Muscle layer of colon (tissue), 2 donors: Measurements from ENCODE around the gene CDKAL1.

Source experiments
- H3K27ac ChIP-seq: one replicate; pipeline ENCODE4 v1.7.0; 2013; ENCODE audit warnings: low read depth, mild to moderate bottlenecking, low read length, moderate library complexity
- H3K27me3 ChIP-seq, 2 donors: one replicate each; pipeline ENCODE4 v1.7.0; 2013; ENCODE audit warnings: low read length in 2 of 2, mild to moderate bottlenecking in 2 of 2; ENCODE audit not compliant: insufficient read depth in 2 of 2, control insufficient read depth in 1 of 2
- H3K36me3 ChIP-seq: one replicate; pipeline ENCODE4 v1.7.0; 2013; ENCODE audit warnings: mild to moderate bottlenecking, low read length; ENCODE audit not compliant: insufficient read depth
- H3K4me1 ChIP-seq: one replicate; pipeline ENCODE4 v1.7.0; 2013; ENCODE audit warnings: mild to moderate bottlenecking, low read length; ENCODE audit not compliant: insufficient read depth
- H3K4me3 ChIP-seq, 2 donors: one replicate each; pipeline ENCODE4 v1.7.0; 2013; ENCODE audit warnings: low read length in 2 of 2, low read depth in 1 of 2, mild to moderate bottlenecking in 1 of 2, moderate library complexity in 1 of 2
- H3K9ac ChIP-seq: one replicate; pipeline ENCODE4 v1.7.0; 2013; ENCODE audit warnings: low read length
- H3K9me3 ChIP-seq: one replicate; pipeline ENCODE4 v1.7.0; 2013; ENCODE audit warnings: mild to moderate bottlenecking, low read length
- donor health status: abdominal sarcoma.
- donor health status: Adenocarcinoma of cecum.

CDKAL1 gene

GRCh38 chr6:21074484-21074883 is 540.2 kb downstream of the CDKAL1 start:
- H3K4me1 ChIP-seq, result no peaks in the 10 kb centered on the region
- no peak overlapping the region for H3K9ac ChIP-seq
- no peaks in the 10 kb centered on the region for H3K9me3 ChIP-seq
- H3K36me3 ChIP-seq, result no peaks in the 10 kb centered on the region
- no peak overlapping the region for H3K27ac ChIP-seq
- H3K4me3 ChIP-seq, result no peak overlapping the region
- H3K27me3 ChIP-seq, result no peaks in the 10 kb centered on the region

GRCh38 chr6:21075986-21076385 is 541.7 kb downstream of the CDKAL1 start:
- Histone ChIP-seq H3K4me3 (no peak overlapping the region), H3K36me3 (no peaks in the 10 kb centered on the region), H3K9ac (no peak overlapping the region), H3K27me3 (no peaks in the 10 kb centered on the region), H3K4me1 (no peaks in the 10 kb centered on the region), H3K27ac (no peak overlapping the region), H3K9me3 (no peaks in the 10 kb centered on the region)

GRCh38 chr6:21078497-21078896 is 544.2 kb downstream of the CDKAL1 start:
- no peaks in the 10 kb centered on the region for H3K9me3 ChIP-seq
- no peak overlapping the region for H3K9ac ChIP-seq
- no peaks in the 10 kb centered on the region for H3K4me1 ChIP-seq
- H3K4me3 ChIP-seq, result no peak overlapping the region
- H3K27me3 ChIP-seq, result no peaks in the 10 kb centered on the region
- no peaks in the 10 kb centered on the region for H3K36me3 ChIP-seq
- no peak overlapping the region for H3K27ac ChIP-seq

GRCh38 chr6:21079468-21080048 is 545.3 kb downstream of the CDKAL1 start:
- H3K27me3 ChIP-seq, result no peaks in the 10 kb centered on the region
- H3K4me3 ChIP-seq, result no peak overlapping the region
- no peaks in the 10 kb centered on the region for H3K4me1 ChIP-seq
- no peak overlapping the region for H3K27ac ChIP-seq
- H3K9ac ChIP-seq, result no peak overlapping the region
- H3K9me3 ChIP-seq, result no peaks in the 10 kb centered on the region
- no peaks in the 10 kb centered on the region for H3K36me3 ChIP-seq

GRCh38 chr6:21080221-21080620 is 546.0 kb downstream of the CDKAL1 start:
- H3K27ac ChIP-seq, result no peak overlapping the region
- no peaks in the 10 kb centered on the region for H3K27me3 ChIP-seq
- H3K4me1 ChIP-seq, result no peaks in the 10 kb centered on the region
- no peak overlapping the region for H3K9ac ChIP-seq
- H3K4me3 ChIP-seq, result no peak overlapping the region
- no peaks in the 10 kb centered on the region for H3K9me3 ChIP-seq
- no peaks in the 10 kb centered on the region for H3K36me3 ChIP-seq

- no peaks in the 10 kb centered on the region for H3K36me3 ChIP-seq
- no peak overlapping the region for H3K9ac ChIP-seq
- H3K27me3 ChIP-seq, result no peaks in the 10 kb centered on the region
- no peaks in the 10 kb centered on the region for H3K4me1 ChIP-seq
- H3K27ac ChIP-seq, result no peak overlapping the region
- H3K9me3 ChIP-seq, result no peaks in the 10 kb centered on the region
- no peak overlapping the region for H3K4me3 ChIP-seq
These were observed 547.8 kb downstream of the CDKAL1 start for GRCh38 chr6:21082091-21082490.

- no peaks in the 10 kb centered on the region for H3K27me3 ChIP-seq
- H3K27ac ChIP-seq, result no peak overlapping the region
- no peaks in the 10 kb centered on the region for H3K4me1 ChIP-seq
- no peaks in the 10 kb centered on the region for H3K9me3 ChIP-seq
- no peaks in the 10 kb centered on the region for H3K36me3 ChIP-seq
- no peak overlapping the region for H3K4me3 ChIP-seq
- no peak overlapping the region for H3K9ac ChIP-seq
These were observed 549.5 kb downstream of the CDKAL1 start for GRCh38 chr6:21083708-21084107.

- Histone ChIP-seq H3K27ac (no peak overlapping the region), H3K36me3 (no peaks in the 10 kb centered on the region), H3K9ac (no peak overlapping the region), H3K27me3 (no peaks in the 10 kb centered on the region), H3K4me3 (no peak overlapping the region), H3K9me3 (no peaks in the 10 kb centered on the region), H3K4me1 (no peaks in the 10 kb centered on the region)
These were observed 550.4 kb downstream of the CDKAL1 start for GRCh38 chr6:21084656-21085055.

- Histone ChIP-seq H3K4me3 (no peak overlapping the region), H3K9ac (no peak overlapping the region), H3K4me1 (no peaks in the 10 kb centered on the region), H3K27ac (no peak overlapping the region), H3K9me3 (no peaks in the 10 kb centered on the region), H3K36me3 (no peaks in the 10 kb centered on the region), H3K27me3 (no peaks in the 10 kb centered on the region)
These were observed 551.0 kb downstream of the CDKAL1 start for GRCh38 chr6:21085211-21085610.

- H3K4me3 ChIP-seq, result no peak overlapping the region
- no peaks in the 10 kb centered on the region for H3K4me1 ChIP-seq
- H3K27ac ChIP-seq, result no peak overlapping the region
- no peak overlapping the region for H3K9ac ChIP-seq
- H3K36me3 ChIP-seq, result no peaks in the 10 kb centered on the region
- H3K27me3 ChIP-seq, result no peaks in the 10 kb centered on the region
- no peaks in the 10 kb centered on the region for H3K9me3 ChIP-seq
These were observed 551.4 kb downstream of the CDKAL1 start for GRCh38 chr6:21085643-21086042.

GRCh38 chr6:21087188-21087587 is 552.9 kb downstream of the CDKAL1 start:
- Histone ChIP-seq H3K9me3 (no peaks in the 10 kb centered on the region), H3K4me3 (no peak overlapping the region), H3K9ac (no peak overlapping the region), H3K4me1 (no peaks in the 10 kb centered on the region), H3K27me3 (no peaks in the 10 kb centered on the region), H3K36me3 (no peaks in the 10 kb centered on the region), H3K27ac (no peak overlapping the region)

- no peak overlapping the region for H3K4me3 ChIP-seq
- no peaks in the 10 kb centered on the region for H3K36me3 ChIP-seq
- H3K27ac ChIP-seq, result no peak overlapping the region
- H3K9me3 ChIP-seq, result no peaks in the 10 kb centered on the region
- no peaks in the 10 kb centered on the region for H3K27me3 ChIP-seq
- no peaks in the 10 kb centered on the region for H3K4me1 ChIP-seq
- H3K9ac ChIP-seq, result no peak overlapping the region
These were observed 557.2 kb downstream of the CDKAL1 start for GRCh38 chr6:21091411-21091810.
